Activated CD8-positive, alpha-beta memory T cell treated with anti-CD3 and anti-CD28 coated beads for 4 hours (primary cell): ENCODE data around the gene GRHL1.

Source experiments
- DNase-seq, 2 donors: peaks; one replicate each; pipeline ENCODE4 v3.0.0-alpha.2; 2020; ENCODE audit warnings: low read depth in 2 of 2

The GRHL1 gene

DNA sequence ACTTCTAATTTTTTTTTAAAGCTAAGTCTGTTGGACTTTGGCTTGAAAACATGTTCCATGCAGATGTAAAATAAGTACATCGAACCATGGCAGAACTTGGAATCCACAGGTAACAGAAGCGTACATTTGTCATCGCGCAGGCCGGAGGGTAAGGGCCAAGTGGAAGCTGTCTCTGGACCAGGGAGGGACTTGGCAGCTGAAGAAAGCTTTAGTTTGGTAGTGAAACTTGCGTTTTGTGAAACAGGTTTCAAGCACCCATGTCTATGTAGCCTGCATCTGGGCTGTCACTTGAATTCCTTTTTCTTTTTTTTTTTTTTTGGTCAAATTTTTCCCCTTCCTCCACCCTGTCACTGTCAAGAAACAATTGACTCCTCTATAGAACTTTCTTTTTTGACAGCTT is 20.4 kb downstream of the GRHL1 start:
- DNase-seq, result no peak

DNA sequence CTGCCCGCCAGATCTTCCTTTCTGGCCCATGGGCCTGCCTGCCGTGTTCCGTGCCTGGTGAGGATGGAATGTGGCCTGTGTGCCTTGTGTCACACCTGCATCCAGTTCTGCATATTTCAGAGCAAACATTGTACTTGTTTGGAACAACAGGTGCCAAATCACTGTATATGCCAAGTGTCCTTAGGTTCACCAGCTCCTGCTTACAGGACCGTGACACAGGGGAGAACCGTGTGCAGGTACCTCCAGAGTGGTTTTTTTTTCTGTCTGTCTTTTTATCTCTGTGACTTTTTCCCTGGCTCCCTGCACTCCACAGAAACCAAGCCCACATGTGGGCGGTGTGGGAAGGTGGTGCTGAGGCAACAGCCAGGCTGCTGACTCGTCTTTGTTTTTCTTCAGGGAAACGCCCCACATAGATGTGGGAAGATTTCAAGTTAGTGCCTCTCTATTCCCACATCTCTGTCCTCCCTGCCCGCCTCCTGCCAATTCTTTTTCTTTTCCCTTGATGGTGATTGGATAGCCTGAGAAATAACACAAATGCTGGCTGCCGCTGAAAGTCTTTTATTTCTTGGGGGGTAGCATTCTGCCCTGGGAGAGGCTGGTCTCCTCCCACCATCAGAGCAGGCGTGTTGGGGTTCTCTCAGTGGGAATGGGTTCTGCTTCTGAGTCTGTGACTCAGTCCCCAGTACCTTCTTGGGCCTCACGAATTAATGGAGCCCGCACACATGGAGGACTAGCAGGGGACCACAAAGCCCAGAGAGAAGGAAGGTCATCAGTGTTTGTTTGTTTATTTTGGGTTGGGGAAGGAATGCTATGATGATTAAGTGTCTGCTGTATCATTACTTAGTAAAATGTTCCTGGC is 21.4 kb downstream of the GRHL1 start:
- DNase-seq, result no peak

DNA sequence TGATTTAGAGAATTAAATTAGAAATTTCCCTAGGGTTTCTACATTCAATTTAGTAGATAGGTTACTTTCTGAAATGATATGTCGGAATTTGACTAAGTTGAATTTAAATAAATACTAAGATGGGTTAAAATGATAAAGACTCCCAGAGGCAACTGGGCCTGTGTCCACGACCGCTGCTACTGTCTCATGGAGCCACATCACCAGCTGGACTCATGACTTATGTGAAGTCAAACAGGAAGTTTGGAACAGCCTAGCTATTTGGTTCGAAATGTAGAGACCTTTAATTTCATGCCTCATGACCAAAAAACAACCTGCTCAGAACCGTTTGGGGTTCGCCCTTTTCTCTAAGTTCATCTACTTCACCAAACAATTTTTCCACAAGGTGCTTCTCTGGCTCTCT is 22.2 kb downstream of the GRHL1 start:
- DNase-seq, result no peak

DNA sequence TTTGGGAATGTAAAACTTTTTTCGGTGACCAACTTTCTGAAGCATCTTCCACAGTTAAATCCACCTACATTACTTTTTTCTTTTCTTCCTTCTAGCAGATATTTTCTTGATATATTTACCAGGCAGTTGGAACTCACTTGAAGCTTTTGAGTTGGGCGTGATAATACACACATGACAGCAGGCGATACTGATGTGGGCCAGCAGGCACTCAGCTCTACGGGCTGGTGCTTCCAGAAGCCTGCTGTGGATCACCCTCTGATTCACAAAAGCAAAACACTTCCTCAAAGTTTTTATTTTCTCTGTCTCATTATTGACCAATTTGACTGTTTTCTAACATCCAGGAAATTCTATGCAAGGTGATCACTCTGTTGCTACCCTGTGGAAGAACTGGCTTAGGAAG is 22.9 kb downstream of the GRHL1 start:
- no peak for DNase-seq

DNA sequence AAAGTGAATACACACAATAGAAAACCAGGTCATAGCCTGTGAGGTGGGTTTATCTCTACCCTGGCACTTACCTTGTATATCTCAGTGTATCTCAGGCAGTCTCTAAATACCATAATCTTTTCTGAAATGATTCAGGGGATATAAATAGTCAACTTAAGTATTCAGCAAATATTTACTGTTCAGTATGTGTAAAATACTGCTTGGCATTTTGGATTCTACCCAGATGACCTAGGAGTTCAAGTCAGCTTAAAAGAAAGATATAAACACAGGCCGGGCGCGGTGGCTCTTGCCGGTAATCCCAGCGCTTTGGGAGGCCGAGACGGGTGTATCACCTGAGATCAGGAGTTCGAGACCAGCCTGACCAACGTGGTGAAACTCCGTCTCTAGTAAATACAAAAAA is 23.8 kb downstream of the GRHL1 start:
- no peak for DNase-seq

DNA sequence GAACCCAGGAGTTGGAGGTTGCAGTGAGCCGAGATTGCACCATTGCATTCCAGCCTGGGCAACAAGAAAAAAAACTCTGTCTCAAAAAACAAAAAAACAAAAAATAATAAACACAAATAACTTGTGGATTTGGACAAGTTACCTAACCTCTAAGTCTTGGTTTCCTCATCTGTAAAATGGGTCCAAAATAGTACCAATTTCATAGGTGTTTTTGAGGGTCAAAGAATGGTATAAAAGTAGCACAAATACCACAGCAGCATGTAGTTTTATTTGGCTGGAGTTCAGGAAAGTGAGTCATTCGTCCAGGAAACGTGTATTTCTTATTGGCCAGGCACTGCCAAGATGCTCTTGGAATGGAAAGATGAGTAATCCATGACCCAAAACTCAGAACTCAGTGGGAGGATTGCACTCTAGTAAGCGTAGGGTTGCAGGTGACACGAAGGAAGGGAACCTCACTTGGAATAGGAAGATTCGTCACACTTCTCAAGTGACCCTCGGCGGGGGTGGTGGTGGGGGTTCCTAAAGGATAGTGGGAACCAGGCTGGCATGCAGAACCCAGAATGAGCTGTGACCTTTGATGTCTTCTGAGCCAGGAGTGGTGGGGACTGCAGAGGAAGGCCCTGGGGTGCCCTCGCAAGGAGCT is 24.4 kb downstream of the GRHL1 start:
- DNase-seq, result no peak

DNA sequence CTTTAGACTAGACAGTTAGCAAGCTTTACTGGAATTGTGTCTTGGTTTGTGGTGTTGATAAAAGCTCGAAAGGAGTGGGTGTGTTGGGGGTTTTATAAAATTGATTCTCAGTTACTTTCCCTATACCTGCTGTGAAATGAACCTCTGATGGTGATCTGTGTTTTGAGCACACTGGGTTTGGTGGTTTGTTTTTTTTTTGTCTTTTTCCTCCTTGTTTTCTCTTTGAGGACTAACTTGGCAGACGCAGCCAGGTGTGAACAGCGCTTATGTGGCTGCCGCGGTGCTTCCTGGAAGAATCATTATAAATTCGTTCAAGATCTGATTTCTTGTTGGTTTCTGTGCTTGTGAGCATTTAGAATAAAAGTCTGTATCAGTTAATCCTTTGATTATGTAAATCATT is 28.5 kb downstream of the GRHL1 start:
- no peak for DNase-seq

DNA sequence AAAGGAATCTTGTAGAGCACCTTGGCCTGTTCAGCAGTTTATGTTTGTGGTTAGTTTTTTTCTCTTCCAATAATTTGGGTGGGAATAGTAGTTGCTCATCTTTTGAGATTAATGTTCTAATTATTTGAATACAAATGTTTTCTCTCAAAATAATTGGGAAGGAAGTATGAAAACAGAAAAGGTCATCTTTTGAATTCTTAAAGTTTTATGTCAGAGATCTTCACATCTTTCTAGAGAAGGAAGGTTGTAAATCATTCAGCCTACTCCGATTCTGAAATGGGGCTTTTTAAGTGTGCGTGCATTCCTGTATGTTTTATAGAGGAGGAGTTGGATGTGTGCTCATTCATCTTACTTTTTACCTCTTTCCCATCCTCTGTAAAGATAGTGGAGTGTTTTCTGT is 29.0 kb downstream of the GRHL1 start:
- no peak for DNase-seq

DNA sequence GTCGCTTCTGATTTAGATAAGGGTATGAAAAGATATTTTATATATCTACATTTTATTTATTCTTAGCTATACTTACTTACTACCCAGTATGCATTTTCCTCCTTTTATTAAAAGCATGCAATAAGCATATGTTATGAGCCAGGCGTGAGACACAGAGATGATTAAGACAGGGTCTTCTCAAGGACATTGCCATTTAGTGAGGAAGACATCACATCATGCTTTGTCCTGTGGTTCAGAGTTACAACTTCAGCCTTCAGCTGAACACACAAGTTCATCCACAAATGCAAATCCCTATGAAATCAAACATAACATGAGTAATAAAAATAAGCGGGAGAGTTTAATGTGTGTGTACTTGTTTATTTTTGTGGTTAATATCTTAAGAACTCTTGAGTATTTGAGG is 30.2 kb downstream of the GRHL1 start:
- no peak for DNase-seq

DNA sequence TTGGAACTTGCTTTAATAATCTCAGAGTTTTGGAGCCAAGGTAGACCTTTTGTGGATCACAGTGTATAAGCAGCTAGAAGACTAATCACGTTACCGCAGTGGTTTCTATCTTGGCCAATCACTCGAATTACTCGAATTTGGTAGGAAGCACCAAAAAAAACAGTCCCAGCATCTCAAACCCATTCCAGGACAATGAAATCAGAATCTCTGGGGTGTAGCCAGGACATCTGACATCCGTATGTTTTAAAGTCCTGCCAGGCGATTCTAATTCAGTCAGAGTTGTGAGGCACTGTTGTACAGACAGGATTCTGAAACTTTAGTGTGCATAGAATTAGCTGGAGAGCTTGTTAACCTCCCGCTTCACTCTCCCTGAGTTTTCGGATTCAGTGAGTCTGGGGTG is 30.8 kb downstream of the GRHL1 start:
- DNase-seq, result no peak

DNA sequence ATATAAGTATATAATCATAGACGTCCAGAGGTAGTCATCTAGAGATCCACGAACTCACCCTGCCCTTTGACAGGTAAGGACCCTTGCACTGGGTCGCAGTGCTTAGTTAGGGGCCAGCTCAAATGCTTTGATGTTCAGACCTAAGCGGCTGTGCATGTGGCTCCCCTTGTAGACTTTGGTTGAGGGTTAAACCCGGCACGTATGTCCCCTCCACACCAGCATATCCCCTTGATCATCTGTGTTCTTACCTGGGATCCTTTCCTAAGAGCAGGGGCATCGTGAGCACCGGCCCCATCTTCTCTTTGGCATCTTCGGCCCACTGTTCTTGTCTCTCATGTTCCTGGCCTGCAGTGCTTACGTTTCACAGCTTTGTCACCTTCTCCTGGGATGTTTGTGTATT is 31.4 kb downstream of the GRHL1 start:
- DNase-seq, result no peak

DNA sequence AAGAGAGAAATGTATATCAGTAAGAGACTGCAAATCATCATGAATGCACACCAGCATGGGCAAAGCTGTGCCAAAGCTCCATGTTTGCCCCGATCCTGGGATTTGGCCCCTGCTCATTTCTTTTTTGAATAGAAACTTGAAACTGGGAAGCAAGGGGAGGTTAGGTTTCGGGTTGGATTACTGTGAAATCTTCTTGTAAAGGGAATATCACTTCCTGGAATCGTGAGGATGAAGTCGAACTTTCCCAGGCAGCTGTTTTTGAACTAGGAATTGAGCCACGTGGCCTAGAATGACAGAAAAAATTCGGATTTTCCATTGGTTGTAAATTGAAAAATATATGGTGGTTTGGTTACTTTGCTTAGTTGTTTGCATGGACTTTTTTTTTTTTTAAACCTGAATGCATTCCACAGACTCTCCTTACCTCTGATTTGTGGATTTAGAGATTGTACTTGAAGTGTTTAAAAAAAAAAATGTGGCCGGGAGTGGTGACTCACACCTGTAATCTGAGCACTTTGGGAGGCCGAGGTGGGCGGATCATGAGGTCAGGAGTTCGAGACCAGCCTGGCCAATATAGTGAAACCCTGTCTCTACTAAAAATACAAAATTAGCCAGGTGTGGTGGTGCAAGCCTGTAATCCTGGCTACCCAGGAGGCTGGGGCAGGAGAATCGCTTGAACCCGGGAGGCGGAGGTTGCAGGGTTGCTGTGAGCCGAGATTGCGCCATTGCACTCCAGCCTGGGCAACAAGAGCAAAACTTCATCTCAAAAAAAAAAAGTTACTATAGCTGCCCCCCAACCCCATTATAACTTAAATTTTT is 32.1 kb downstream of the GRHL1 start:
- no peak for DNase-seq

DNA sequence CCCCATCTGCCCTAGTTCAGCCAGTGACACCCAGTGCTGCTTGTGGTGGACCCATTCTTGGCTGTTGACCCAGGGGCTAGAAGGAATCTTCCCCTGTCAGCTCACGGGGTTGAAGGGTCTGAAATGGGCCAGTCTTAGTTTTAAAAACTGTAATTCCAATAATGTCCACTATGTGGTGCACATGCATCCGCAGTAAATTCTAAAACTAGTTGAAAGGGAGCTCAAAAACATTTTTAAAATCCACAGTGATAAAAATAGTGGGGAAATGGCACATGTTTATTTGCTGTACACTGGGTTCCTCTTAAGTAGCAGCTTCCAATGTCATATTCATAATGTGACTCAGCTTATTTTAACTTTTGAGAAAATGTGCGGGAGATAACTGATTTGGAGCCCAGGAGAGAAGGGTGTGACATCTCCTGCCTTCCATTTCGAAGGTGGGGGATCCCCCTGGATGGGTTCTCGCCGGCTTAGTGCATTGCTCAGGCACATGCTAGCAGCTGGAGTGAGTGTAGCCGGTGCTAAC is 32.8 kb downstream of the GRHL1 start:
- DNase-seq, result no peak

DNA sequence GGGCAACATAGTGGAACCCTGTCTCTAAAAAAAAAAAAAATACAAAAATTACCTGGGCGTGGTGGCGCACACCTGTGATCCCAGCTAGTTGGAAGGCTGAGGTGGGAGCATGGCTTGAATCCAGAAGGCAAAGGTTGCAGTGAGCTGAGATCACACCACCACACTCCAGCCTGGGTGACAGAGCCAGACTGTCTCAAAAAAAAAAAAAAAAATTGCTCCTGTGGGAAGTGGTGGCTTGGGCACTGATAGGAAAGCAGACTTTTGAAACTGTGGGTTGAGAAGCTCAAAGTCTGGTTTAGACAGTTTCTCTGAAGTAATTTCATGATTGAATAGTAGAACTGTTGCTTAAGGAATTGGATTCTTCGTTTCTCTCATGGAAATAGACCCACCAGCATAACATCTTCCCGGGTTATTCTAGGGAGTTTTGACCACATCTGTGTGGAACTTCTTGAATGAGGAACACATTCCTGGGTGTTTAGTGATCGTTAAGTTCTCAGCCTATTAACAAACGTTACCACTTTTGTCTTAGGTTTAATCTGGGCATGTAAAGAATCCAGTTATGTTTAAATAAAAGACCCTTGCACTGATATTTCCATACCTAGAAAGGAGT is 33.5 kb downstream of the GRHL1 start:
- DNase-seq, result no peak

DNA sequence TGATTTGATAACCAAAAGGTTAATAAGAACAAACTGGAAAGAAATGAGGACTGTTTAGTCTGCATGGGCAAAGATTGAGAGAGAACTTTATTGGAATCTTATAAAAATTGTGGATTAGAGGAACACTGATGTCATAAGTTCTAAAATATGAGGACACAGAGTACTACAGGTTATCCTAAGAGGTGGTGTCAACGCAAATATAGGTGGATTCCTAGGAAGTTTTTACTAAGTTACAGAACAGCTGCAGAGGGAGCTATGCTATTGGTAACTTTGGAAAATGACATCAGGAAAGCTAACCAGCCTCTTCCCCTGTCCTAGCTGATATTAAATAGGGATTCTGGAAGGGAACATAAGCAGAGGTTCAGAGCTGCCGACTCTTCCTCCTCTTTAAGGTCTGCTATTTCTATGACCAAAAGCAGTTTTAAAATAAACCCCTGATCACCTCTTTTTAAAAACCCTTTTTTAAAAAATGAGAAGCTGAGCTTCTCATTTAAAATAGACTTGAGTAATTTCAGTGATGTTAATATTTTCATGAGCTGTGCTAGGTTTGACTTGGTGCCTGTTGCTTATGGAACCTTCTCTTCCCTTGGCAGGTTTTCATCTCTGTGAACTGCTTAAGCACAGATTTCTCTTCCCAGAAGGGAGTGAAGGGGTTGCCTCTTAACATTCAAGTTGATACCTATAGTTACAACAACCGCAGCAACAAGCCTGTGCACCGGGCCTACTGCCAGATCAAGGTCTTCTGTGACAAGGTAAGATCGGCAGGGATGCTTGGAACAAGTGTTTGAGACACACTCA is 34.2 kb downstream of the GRHL1 start:
- no peak for DNase-seq

DNA sequence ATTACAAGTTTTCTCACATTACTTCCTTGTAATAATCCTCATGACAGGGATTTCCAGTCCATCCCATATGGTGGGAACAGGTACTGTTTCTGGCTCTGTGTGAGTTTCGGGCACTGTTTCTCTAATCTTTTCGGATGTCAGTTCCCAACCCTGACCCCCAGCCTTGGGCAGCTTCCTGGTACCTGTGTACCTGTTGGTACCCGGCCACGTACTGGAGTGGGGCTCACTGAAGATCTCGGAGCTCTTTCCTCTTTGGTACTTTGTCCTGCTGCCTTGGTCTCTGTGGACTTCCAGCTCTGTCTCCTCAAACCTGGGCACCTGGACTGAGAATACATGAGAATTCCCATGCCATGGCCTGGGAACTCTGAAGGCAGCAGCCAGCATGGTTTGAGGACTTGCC is 36.8 kb downstream of the GRHL1 start:
- DNase-seq, result no peak

DNA sequence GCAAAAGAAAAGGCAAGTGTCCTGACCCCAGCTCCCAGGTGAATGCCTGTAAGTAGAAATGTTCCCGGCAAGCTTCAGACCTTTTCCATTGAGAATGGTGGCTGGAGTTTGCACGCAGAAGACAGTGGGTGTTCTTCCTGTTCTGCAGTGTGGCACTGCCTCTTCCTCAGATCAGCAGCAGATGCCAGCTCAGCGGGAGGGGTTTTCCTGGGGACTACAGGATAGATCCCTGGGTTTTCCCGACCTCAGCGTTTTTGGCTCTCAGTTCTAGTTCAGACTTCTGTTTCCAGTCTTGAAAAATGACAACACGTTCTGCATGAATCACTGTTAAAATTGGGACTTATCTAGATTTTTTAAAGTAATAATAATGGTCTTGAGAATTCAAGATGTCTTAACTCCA is 39.2 kb downstream of the GRHL1 start:
- no peak for DNase-seq

DNA sequence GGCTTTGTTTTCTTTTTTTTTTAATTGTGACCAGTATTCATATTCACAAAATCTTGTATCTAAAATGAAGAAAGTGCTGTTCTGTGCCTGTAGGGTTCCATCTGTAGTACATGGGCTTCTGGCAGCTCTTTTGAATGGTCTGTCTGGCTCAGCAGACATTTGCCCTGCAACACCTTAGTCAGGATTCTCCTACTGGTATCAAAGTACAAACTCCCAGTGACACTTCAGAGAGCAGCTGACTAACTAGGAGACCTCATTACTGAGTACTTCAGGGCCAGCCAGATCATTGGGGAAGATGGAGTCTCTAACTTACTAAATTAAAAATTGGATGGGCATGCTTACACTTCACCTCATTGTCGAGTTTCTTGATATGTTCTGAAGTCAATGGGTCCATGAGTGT is 39.7 kb downstream of the GRHL1 start:
- no peak for DNase-seq

DNA sequence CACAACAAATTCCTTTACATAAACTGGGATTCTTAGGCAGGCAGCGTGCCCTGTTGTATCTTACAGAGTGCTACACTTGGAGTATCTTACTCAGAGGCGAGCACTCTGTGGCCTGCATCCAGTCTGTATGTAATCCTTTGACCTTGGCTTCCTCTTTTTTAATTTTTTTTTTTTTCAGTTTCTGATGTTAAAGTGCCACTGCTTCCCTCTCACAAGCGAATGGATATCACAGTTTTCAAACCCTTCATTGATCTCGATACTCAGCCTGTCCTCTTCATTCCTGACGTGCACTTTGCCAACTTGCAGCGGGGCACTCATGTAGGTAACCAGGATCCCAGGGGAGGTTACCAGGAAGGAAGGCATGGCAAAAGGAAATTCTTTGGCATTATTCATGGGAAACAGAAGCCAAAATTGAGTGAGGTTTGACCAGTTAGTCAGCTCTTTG is 40.4 kb downstream of the GRHL1 start:
- DNase-seq, result no peak

DNA sequence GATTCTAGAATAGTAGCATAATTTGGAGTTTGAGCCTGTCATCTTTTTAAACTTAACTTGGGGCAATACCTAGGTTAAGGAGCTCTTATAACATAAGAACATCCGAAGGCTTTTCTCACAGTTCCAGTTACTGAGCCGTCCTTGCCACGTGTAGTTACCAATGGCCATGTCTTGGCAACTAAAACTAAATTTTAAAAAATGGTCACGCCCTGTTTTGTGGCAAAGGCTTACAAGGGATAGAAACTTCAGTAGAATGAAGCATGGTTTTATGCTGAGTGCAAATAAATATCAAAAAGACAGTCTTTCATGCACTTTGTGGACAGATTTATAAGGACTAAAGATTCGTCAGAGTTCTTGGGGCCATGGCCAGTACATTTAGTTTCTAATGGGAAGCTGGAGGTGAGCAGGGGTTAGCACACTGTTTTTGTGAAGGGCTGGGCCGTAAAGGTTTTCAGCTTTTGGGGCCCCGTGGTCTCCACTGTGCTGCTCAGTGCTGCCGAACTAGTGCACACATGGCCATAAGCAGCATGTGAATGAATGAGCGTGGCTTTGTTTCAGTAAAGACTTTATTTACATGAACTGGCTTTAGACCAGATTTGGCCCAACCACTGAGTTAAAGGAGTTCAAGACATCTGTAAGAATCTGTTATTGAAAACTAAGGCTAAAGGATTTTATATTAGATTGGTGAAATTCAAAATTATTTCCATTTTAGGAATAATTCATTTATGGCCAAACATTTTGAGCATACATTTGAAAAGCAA is 41.1 kb downstream of the GRHL1 start:
- no peak for DNase-seq
